GM19193 (cell line): ENCODE data around the gene ANKS1B.

Experiments
- POLR2A ChIP-seq: IDR thresholded peaks from 4 replicates; pipeline ENCODE4 v1.6.1; 2011; ENCODE audit not compliant: insufficient read depth, insufficient read length; ENCODE audit errors: extremely low read depth

ANKS1B gene

DNA sequence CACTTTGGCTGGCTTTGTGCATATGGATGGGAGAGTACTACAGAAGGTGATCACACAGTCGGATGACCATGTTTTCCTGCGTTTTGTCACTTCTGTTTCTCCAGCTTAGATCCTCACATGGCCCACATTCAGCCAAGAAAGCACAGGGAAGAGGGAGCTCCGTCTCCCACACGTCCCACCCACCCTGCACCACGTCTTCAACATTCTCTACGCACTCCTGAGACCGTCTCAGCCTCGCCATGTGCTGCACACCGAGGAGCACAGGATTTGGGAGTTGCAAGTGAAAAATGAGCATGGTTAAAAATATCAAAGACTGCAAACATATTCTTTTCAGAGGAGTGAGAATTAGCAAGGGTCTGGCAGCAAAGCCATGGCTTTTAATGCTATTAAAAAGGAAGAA lies 1217.5 kb downstream of the ANKS1B start:
- TF ChIP-seq POLR2A: no peak

DNA sequence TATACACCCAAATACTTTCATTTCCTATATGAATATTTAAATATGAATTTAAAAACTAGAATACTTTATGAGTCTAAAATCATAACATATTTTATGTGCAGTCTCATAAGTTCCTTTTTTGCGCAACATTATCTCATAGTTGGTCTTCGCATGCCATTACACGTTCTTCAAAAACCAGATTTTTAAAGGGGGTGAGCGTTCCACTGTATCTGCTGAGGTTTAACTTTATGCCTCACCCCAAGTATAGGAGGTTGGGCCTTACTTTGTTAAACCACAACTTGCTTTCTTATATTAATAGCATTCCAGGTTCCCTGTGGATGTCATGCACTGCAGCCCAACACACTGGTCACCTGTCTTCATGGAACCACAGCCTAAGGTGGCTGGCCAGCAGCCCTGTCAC lies 1221.1 kb downstream of the ANKS1B start:
- TF ChIP-seq POLR2A: no peak

DNA sequence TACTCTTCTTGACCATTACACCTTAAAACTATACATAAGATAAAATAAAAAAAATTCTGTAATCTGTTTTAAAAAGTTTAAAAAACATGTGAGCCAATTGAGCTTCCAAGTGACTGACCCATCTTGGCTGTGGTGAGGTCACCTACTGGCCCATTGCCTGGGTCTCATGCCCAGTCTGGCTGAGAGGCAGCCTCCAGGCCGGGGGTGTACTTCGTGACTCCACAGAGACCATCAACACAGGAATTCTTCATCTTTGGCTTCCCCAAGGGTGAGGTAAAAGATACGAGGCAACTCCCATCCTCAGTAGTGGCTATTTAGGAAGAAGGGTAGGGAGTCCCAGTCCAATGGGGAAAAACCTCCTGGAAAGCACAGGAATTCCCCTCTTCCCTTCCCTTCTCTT lies 1226.4 kb downstream of the ANKS1B start:
- TF ChIP-seq POLR2A: no peak

DNA sequence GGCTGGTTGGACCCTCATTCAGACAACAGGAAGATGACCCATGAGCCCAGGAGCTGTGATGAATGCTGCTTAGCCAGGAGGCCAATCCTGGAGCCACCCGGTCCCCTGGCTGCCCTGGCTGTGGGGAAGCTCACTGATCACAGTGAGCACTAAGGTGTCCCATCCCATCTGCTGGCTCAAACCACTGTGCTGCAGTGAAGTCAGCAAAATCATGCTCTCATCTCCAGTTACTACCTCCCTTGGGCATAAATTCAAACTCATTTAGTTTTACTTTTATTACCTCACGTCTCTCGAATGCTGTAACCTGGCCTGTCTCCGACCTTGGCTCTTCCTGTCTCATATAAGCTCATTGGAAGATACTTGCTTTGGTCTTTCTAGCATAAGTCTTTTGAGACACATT lies 1227.3 kb downstream of the ANKS1B start:
- TF ChIP-seq POLR2A: no peak

DNA sequence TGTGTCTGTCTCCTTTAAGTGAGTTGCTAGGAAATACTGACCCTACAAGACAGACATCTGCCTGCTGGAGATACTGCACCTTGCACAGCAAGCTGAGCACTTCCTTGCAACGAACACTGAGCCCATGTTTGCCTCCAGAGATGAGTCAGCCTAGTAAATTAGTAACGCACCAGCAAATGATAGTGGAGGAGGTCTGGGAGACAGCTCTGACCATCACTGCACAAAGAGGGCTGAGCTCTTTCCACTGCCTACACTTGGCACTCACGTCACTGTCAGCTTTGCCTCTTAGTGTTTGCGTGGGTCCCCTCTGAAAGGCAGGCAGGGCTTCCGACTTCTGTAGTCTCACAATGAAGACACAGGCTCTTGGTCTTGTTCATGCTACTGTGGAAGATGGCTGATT lies 1230.6 kb downstream of the ANKS1B start:
- TF ChIP-seq POLR2A: peak; percentile 55

DNA sequence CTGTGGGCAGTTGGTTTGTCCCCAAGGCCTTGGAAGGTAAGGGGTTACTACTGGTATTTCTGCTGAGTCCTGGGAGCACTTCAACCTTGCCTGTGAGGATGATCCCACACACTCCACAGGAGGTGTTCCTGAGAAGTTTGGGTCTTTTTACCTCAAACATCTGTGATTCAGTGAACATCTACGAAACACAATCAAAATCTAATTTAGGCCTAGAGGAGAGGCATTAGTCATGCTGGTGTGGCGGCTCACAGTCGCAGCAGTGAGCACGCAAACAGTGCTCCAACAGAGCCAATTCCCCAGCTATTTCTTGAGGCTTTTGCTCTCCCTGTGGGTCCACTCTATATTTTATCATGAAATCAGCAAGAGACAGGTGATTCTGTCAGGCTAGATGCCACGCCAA lies 1232.0 kb downstream of the ANKS1B start:
- no peak for TF ChIP-seq POLR2A

DNA sequence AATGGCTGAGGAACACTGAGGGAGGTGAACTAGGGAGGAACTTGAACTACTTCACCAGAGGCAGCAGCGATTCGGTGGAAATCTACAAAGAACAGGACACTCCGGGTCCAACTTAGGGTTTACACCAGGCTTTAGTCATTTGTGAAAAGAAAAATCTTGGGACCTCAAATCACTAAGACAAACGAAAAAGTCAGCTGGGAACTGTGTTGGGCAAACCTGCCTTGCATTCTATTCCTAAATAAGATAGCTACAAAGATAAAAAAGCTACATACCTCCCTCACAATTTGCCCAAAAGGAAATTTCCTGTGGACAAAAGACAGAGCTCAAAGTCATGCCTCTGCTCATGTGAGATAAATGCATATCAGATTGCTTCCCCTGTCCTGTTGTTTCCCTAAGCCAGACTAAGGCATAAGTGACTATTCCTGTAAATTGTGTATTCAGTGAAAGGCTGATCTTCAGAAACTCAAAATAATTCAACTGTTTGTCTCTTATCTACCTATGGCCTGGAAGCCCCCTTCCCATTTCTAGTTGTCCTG lies 1233.1 kb downstream of the ANKS1B start:
- TF ChIP-seq POLR2A: no peak

DNA sequence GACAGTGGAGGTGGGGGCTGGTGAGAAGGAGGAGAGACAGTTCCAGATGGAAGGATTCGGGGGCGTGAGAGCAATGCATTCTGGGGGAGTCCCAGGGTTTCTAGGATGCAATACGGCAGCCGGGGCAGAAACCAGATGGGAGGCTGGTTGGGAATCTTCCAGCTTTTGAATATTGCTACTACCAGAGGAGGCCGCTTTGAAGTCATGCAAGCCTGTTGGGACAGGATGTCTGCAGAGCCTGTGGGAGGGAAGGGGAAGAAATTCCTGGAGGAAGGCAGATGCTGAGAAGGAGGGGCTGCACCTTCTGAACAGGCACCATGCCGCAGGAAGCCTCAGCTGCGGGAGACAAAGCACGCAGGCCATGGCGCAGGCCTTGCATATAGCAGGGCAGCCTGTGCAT lies 1234.2 kb downstream of the ANKS1B start:
- no peak for TF ChIP-seq POLR2A

DNA sequence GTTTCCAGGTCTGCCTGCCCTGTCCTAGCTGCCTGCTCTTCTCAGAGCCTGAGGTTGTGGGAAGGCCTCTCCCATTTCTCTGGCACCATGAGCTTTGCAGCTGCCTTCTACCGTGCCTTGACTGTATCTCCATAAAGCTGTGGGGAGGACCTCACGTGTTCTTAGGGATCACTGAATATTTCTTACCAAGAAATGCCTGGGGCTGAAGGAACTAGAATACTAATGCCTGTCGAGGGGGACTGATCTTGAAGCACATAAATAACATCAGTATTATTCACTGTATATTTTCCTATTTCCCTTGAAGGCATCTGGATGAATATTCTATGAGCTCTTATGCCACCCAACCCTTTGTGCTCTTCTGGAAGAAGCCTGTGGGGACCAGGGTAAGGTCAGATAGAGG lies 1236.3 kb downstream of the ANKS1B start:
- TF ChIP-seq POLR2A: no peak

DNA sequence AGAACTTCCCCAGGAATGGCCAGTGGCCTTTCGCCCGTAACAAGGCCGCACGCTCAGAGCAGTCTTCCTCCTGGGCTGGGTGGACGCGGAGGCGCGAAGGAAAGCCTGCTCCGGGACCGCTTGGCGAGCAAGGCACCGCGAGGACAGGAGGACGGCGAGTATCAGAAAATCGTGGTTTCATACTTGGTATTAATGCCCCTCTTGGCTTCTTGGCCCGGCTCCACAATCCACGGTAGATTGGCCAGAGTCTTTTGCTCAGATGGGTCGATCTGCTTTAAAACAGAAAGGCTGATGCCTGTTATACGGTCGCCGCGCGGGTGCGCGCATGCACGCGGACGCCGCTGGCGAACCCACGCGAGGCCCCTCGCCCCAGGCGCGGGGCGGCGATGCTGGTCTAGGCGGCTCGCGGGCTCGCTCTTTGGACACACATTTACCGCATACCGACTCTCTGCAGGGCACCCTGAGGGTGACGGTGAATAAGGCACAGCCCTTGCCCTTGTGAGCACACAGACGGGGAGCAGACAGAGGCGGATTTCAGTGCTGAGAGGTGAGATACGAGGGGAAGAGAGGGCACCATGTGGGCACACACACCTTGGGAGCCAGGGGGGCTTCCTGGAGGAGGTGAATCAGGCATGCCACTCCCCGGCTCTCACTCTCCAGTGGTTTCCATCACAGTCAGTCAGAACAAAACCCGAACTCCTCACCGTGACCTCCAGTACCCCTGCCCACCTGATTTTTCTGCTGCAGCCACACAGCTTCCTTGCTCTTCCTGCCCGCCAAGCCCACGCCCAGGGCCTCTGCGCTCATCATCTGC lies 1239.0 kb downstream of the ANKS1B start:
- no peak for TF ChIP-seq POLR2A

DNA sequence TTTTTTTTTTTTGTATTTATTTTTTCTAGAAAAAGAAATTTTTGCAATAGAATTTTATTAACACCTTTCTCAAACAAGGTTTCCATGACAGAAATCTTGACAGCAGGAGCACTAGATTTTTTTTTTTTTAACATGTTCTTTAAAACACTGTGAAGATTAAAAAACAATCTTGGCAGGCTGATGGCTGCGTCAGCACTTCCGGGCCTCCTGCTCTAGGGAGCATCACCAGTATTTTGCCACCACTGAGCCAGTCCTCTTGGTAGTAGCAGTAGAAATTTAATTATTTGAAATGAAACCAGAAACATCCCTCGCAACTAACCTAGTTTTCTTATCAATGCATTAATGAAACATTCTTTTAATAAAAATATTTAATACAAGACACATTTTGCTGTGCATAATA lies 1240.1 kb downstream of the ANKS1B start:
- no peak for TF ChIP-seq POLR2A

DNA sequence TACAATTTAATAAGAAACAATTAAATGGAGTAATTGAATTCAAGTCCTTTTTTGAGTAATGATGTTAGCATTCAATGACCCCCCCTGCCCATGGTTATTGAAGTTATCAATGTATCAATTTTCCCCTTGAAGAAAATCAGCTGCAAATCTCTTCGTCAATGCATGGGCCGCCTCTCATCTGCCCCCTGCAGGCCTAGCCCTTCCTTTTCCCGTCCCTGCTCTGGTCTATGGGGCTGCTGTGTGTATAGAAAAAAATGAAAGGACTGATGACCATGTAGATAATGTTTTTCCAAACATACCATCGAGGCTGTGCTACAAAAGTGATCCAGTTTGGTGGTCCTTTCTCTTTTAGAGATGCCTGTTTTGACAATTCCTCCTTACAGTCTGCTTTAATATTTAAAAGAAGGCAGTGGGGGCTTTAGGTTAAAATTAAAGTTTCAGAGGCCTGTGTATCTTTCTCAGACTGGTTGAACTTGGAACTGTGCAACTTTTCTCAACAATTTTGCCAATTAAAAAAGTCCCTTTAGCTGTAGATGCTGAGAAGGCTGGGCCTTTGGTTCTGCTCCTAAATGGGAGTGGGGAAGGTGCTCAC lies 1241.3 kb downstream of the ANKS1B start:
- TF ChIP-seq POLR2A: no peak

DNA sequence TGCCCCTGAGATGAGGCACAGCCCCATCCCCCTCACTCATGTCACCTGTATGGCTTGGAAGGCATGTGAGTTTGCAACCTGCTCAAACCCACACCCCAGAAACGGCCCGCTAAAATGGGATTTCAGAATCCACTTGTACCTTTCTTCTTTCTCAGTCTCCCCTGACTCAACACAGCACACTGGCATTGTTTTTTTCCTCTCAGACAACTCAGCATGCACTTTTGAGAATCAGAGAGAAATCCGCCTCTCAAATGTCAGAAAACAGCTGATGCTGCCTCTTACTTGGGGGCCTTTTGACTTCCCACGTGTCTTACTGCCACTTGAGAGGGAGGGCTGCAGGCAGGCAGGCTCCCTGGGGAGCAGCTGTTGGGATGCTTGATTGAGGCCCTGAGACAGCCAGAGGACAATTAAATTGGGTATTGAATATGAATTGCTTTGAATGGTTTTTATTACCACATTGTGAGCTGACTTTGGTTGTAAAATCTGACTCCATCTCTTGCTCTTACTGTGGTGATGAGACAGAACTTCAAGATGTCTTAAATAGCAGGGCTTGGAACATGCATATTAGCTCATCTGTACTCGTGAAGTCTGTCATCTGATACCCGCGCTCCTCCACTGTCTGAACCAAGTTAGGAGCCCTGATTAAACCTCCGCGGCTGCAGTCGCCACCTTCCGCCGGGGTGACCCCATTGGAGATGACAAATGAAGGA lies 1243.0 kb downstream of the ANKS1B start:
- no peak for TF ChIP-seq POLR2A

DNA sequence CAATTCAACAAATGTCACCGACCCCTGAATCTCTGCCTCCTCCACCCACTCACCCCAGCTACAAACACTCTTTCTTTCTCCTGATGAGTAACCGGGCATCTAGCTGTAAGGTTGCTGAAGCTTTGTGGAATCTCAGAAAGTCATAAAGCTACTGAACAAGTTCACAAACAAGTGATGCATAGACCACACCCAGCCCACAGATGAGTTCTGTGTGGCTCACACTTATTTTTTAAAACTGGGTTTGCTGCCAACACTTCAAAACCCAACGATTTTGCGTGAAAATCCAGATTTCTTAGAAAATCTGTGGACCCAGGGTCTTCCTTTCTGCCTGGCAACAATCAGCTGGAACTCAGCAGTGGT lies 1243.6 kb downstream of the ANKS1B start:
- TF ChIP-seq POLR2A: no peak

DNA sequence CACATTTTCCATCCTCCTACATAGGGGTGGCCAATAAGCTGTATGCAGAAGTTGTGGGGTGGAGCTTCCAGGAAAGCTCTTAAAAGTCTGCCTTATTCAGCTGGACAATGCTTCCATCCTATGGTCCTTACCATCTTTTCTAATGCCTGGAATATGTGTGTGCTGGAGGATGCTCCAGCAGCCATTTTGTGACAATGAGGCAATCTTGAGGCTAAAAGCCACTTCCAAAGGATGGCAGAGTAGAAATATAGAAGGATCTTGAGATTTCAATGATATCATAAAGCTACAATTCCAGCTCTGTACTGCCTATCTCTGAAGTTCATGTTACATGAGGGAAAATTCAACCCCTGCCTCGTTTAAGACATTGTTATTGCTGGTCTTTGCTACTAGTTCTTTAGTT lies 1244.0 kb downstream of the ANKS1B start:
- no peak for TF ChIP-seq POLR2A

DNA sequence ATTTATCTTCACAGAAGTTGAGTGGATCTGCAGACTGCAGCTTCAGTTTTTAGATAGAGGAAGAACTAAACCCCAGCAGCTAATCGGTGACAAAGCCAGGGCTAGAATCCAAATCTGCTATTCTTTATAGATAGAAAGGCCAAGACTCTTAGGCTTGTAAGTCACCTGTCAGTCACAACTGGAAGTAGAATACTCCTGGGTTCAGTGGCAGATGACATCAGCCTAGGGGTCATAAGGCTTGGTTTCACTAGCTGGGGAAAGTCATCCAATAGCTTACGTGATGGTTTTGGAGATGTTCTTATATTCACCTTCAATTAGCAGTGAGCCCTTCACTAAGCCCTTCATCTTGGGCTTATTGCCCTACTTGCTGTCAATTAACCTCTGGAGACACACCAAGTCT lies 1246.2 kb downstream of the ANKS1B start:
- TF ChIP-seq POLR2A: no peak
